ENCODE data around the gene RAB4B.
"Not testable (repeated sequence)": the region's sequence is repeated elsewhere in the genome, so short reads cannot be mapped to it uniquely, and the experiment has no call there.

RAB4B gene

DNA sequence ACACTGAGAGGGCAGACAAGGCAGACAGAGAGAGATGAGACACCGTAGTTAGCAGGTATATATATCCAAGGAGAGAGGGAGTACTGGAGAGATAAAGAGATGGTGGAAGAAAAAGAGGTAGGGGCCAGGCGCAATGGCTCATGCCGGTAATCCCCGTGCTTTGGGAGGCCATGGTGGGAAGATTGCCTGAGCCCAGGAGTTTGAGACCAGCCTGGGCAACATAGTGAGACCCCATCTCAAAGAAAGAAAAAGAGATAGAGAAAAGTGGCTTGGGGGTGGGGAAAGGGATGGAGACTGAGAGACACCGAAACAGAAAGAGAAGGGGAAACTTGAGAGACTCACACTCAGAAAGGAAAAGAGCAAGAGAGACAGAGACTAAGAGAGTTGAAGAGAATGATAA is 2.5 kb downstream of the RAB4B start:
- no peak for DNase-seq (ENCODE audit: low read depth, low spot score)

DNA sequence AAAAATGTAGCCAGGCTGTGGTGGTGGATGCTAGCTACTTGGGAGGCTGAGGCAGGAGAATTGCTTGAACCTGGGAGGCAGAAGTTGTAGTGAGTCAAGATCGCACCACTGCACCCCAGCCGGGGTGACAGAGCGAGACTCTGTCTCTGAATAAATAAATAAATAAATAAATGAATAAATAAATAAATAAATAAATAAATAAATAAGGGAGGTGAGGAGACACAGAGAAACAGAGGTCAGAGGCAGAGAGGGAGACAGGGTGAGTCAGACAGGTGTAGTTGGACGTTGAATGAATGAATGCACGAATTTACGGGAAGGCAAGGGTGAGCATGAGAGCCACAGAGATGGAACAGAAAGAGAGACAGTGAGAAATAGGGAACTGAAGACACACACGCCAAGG is 3.1 kb downstream of the RAB4B start:
- no peak for DNase-seq (ENCODE audit: low read depth, low spot score)

DNA sequence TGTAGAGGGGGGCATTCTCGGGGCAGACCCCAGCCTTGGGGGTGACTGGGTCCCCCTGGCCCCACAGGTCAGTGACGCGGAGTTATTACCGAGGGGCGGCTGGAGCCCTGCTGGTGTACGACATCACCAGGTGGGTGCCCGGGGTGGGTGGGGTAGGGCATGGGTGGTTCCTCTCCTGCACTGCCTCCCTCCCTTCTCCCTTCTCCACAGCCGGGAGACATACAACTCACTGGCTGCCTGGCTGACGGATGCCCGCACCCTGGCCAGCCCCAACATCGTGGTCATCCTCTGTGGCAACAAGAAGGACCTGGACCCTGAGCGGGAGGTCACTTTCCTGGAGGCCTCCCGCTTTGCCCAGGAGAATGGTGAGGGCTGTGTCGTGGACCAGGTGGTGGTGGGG is 5.7 kb downstream of the RAB4B start:
- DNase-seq (ENCODE audit: low read depth, low spot score): no peak

DNA sequence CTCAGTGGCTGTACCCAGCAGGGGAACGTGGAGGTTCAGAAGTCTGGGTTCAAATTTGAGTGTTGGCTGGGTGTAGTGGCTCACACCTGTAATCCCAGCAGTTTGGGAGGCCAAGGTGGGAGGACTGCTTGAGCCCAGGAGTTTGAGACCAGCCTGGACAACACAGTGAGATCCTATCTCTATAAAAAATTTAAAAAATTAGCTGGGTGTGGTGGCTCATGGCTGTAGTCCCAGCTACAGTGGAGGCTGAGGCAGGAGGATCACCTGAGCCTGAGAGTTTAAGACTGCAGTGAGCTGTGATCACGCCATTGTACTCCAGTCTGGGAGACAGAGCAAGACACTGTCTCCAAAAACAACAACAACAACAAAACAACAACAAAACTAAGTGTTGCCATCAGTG is 6.1 kb downstream of the RAB4B start:
- DNase-seq (ENCODE audit: low read depth, low spot score): not testable (repeated sequence)

DNA sequence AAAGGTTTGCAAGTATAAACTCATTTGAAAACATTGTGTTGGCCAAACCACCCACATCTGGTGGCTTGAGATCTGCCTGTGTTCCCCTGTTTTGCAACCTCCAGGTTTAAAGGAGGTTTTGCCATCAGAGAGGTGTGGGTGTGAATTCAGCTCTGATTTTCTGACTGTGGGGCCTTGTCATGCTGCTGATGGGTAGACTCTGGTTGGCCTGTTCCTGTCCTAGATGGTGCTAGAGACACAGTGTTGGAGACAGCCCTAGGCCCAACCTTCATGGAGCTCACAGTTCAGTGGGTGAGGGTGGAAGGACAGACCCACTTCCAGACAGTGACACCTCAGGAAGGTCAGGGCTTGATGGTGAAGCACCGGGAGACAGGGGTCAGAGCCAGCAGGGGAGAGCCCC is 7.5 kb downstream of the RAB4B start:
- no peak for DNase-seq (ENCODE audit: low read depth, low spot score)

DNA sequence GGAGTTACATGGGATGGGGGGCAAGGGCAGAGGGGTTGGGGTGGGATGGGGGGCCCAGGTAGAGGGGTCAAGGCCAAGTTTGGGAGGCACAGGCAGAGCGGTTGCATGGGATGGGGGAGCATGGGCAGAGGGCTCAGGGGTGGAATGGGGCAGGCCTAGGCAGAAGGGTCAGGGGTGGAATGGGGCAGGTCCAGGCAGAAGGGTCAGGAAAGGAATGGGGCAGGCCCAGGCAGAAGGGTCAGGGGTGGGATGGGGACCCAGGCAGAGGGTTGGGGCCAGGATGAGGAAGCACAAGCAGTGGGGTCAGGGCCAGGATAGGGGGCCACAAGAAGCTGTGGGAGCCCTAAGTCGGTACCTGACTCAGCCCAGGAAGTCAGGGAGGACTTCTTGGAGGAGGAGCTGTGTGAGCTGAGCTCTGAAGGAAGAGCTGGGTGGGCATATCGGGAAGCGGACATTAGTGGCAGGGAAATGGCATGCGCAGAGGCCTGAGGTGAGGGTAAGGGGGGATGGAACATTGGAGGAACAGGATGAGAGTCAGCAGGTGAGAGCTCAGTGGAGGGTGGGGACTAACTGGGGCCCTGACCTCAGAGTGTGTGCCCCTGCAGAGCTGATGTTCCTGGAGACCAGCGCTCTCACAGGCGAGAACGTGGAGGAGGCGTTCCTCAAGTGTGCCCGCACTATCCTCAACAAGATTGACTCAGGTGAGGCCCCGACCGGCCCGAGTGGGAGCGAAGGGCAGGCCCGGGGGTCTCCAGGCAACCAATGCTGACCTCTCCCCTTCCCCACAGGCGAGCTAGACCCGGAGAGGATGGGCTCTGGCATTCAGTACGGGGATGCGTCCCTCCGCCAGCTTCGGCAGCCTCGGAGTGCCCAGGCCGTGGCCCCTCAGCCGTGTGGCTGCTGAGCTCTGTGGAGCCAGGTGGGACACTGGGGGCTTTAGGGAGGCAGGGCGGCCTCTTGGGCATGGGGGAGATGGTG is 8.3 kb downstream of the RAB4B start:
- DNase-seq (ENCODE audit: low read depth, low spot score): no peak

DNA sequence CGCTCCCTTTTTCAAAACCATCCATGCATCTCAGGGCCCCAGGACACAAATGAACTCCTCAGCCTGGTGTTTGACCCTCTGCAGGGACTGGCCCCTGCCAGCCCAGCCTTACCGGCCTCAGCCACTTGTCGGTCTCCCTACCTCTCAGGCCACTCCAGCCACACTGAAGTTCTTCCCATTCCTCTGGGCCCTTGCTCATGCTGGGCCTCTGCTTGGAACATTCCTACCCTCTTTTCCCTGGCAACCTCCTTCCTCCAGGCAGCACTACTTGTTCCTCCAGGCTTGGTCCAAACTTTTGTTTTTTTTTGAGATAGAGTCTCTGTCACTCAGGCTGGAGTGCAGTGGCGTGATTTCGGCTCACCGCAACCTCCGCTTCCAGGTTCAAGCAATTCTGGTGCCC is 13.3 kb downstream of the RAB4B start:
- DNase-seq (ENCODE audit: low read depth, low spot score): no peak

DNA sequence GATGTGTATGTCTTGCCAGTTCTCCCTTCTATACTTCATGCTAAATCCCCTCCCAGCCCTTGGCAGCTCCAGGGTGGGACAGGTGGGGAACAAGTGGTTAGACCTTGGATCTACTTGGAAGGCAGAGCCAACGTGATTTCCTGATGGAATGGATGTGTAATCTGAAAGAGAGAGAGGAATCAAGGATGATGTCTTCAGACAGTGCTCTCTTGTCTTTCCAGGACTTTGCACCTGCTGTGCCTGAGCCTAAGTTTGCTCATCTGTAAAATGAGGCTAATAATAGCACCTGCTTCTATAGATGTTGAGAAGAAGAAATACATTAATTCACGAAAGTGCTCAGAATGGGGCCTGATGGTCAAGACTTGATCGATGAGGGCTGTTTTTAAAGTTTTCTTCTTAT is 13.9 kb downstream of the RAB4B start:
- no peak for DNase-seq (ENCODE audit: low read depth, low spot score)

DNA sequence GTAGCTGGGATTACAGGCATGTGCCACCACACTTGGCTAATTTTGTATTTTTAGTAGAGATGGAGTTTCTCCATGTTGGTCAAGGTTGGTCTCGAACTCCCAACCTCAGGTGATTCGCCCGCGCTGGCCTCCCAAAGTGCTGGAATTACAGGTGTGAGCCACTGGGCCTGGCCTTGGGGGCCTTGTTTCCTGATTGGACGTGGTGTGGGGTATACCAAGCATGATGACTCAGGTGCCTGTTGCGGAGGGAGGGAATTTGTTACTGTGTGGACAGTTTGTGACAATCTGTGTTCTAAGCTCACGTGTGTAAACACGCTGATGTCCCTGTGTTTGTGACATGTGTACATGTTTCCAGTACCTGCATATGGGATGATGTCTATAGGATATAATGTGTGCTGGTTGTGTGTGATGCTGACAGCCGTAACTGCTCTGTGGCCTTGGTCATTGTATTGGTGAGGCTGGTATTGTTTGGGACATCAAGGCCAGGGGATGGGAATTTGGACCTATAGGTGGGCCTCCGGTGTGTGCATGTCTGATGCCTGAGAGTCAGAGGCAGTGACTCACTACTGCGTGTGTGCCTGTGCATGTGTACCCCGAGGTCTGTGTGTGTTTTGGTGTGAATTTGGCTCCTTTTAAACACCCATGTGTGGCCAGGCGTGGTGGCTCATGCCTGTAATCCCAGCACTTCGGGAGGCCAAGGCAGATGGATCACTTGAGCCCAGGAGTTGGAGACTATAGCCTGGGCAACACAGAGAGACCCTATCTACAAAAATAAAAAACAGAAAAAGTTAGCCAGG is 19.3 kb downstream of the RAB4B start:
- DNase-seq (ENCODE audit: low read depth, low spot score): no peak

DNA sequence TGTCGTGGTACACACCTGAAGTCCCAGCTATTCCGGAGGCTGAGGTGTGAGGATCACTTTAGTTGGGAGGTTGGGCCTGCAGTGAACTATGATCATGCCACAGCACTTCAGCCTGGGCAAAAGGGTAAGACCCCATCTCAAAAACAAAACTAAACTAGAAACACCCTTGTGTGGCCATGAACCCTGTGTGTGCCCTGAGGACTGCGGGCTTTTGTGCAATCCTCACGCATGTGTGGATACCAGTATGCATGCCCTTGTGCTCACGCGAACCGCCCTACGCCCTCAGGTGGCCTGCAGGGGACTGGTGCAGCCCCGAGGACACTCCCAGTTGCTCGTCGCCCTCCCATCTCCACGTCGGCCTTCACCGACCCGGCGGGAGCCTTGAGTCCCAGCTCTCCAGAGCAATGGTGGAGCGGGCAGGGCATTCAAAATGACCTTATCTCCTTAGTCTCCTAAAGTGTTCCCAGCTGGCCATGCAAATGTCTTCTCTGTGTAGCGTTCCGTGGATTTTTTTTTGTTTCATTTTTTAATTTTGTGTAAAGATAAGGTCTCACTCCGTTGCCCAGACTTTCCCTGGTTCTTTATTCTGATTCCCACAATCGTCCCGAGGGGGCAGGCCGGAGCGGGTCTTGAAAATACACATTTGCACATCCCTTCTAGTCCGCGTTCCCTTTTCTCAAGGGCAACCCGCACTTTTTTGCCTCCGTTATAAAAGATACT is 20.1 kb downstream of the RAB4B start:
- DNase-seq (ENCODE audit: low read depth, low spot score): no peak

DNA sequence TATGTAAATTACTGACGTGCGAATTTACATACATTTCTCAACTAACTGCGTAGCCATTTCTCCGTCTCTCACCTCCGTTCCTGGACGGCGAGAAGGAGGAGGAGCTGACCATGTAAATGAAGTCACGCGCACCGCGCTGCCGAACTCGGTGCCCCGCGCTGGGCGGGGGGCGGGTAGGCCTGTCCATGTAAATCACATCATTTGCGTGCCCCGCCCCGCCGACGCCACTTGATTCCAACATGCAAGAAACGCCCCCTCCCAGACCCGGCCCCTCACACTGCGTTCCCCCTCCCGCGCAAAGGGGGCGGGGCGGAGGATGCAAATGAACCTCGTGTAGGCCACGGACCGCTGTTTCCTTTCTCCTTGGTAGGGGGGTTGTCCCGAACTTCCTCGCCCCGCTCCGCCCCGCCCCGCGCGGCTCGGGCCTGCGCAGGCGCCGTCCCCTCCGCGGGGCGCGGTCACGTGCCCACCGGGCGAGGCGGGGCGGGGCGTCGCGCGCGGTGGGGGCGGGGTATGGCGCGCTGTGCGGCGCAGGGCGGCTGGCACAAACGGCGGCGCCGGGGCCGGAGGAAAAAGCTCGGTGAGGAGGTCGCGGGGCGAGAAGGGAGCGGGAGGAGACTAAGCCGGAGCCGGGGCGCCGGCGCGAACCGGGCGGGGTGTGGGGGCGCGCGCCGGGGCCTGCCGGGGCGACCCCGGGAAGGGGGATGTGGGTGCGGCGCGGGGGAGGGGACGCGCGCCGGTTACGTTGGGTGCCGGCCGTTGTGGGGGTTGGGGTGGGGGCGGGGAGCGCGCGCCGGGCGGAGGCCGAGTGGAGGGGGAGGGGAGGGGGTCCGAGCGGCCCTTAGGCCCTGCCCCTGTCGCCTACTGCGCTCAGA is 20.9 kb downstream of the RAB4B start, which contains the start of gene EGLN2:
Gene EGLN2, plus strand, starts transcription at position 509 of the 875 bp plus-strand sequence. CDS start 1,382 bp downstream, outside the sequence.
- DNase-seq (ENCODE audit: low read depth, low spot score): peak; percentile 100

DNA sequence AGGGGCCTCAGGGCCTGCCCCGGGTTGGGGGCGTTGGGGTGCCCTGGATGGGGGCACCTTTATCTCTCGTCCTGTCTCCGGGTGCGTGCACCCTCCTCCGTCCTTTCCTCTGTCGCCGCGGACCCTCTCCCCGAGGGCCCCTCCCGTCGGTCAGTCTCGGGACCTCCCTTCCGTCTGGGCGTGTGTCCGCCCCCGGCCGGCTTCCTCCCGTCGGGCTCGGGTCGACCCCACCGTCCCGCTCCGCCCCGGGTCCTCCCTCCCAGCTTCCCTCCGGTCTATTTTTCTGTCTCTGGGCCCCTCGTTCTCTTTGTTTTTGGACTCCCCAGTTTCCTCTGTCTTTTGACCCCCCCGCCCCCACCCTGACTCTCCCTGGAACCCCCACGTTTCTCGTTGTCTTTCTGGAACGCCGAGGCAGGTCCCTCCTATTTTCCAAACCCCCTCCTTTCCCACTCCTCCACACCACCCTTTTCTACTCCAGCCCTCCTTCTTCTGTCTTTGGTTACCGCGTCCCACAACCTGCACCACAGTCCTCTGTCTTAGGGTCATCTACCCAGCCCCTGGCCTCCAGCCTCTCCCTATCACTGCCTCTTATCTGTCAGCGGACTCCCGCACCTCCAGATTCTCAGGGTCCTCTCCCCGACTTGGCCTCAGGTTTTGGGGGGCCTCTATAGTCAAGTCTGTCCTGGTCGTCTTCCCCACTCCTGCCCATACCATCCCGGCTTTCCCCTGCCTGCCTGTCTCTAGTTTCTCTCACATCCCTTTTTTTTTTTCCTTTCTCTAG is 21.7 kb downstream of the RAB4B start:
- DNase-seq (ENCODE audit: low read depth, low spot score): no peak

DNA sequence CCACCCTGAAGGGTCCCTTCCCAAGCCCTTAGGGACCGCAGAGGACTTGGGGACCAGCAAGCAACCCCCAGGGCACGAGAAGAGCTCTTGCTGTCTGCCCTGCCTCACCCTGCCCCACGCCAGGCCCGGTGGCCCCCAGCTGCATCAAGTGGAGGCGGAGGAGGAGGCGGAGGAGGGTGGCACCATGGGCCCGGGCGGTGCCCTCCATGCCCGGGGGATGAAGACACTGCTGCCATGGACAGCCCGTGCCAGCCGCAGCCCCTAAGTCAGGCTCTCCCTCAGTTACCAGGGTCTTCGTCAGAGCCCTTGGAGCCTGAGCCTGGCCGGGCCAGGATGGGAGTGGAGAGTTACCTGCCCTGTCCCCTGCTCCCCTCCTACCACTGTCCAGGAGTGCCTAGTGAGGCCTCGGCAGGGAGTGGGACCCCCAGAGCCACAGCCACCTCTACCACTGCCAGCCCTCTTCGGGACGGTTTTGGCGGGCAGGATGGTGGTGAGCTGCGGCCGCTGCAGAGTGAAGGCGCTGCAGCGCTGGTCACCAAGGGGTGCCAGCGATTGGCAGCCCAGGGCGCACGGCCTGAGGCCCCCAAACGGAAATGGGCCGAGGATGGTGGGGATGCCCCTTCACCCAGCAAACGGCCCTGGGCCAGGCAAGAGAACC is 22.4 kb downstream of the RAB4B start:
- no peak for DNase-seq (ENCODE audit: low read depth, low spot score)

DNA sequence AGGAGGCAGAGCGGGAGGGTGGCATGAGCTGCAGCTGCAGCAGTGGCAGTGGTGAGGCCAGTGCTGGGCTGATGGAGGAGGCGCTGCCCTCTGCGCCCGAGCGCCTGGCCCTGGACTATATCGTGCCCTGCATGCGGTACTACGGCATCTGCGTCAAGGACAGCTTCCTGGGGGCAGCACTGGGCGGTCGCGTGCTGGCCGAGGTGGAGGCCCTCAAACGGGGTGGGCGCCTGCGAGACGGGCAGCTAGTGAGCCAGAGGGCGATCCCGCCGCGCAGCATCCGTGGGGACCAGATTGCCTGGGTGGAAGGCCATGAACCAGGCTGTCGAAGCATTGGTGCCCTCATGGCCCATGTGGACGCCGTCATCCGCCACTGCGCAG is 22.9 kb downstream of the RAB4B start:
- DNase-seq (ENCODE audit: low read depth, low spot score): no peak

DNA sequence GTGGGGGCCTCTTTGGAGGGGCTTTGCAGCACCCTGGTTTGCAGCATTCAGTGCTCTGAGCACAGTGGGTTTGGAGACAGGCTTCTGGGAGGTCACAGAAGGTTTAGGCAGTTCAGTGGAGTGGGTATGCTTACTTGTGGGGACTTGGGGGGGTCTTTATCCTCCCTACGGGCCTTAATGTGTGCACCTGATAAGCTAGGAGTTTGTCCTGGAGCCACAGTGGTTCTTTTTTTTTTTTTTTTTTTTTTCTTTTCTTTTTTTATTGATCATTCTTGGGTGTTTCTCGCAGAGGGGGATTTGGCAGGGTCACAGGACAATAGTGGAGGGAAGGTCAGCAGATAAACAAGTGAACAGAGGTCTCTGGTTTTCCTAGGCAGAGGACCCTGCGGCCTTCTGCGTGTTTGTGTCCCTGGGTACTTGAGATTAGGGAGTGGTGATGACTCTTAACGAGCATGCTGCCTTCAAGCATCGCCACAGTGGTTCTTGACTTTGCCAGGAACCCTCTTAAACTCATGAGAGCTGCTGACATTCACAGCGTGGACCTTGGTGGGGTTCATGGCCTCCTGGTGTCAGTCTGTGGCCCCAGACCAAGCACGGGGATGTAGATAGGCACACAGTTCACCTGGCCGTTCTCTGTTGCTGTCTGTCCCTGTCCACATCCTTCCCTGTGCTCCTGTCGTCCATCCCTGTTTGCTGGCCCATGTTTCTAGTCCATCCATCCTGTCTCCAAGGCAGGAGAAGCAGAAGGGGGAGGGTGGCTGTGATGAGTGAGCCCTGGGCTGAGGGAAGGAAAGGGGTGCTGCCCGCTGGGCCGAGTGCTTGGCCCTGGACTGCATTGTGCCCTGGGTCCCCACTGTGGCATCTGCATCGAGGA is 23.6 kb downstream of the RAB4B start:
- DNase-seq (ENCODE audit: low read depth, low spot score): no peak

DNA sequence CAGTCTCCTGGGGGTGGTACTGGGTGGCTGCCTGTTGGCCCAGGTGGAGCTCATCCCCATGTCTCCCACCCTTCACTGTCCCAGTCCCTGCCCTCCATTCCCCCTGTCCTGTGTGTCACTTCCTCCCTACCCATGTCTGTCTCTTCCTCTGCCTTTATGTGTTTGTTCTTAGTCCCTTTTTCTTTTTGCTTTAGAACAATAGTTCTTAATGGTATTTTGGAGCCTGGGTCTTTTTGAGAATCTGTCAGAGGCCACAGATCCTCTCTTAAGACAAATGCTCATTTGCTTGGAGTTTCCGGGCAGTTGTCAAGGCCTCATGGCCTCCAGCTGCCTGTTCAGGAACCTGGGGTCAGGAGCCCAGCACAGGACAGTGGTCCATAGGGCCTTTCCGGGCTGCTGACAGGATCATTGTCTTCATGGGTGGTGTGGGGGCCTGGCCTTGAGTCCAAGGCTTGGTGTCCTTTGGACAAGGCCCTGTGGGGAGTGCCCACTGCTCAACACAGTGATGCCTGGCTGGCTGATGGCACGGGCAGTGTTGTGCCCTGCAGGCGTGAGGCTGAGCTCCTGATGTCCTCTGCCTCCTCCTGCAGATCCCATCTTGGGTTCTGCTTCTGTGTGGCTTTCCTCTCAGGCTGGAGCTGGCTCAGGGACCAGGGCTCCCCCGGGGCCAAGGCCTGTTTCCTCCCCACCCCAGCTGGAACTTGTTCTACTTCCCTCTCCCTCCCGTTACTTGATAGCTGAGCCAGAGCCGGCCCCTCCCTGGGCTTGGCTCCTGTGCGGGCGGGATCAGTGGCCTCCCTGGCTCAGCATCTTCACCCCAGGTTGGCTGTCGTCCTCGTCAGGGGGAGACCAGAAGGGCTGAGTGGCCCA is 24.5 kb downstream of the RAB4B start:
- DNase-seq (ENCODE audit: low read depth, low spot score): no peak

DNA sequence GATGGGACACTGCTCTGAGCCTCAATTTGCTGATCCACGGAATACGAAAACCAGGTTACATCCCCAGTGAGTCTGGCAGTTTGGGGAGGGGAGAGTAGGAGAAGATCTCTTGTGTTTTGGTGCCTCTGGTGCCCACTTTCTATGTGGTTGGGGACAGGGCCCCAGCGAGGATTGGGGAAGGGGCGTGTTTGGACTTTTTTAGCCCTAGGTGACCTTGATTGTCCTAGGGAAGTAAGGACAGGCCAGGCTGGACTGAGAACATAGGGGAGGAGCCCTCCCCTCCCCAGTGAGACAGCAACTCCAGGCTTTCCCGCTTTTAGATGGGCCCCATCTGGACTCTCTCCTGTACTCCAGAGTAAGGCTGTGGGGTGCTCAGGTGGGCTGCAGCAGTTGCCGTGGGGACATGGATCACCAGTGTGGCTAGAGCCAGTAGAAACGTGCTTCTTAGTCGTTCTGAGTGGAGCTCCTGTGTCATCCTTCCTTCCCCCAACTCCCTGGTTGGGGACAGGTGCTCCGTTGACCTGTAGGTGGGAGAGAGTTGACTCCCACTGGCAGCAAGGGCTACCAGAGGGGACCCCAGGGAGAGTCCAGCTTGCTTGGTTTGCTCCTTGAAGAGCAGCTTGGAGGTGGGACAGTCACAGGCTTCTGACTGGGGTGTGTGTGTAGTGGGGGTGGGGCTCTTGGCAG is 25.3 kb downstream of the RAB4B start:
- no peak for DNase-seq (ENCODE audit: low read depth, low spot score)

Data from smooth muscle cell of the brain vasculature (primary cell).